Endothelial cell of umbilical vein (primary cell): ENCODE results near the gene NLGN1. TPM values are rescaled to one million over a fixed set of nuclear protein-coding genes. Genes with fewer than 3 reads are reported as not detected.
A peak's percentile ranks its signal among the peaks of the same experiment; 100 is the strongest.

Experiments
- BruUV-seq: library from RNA; stranded (reverse); fragments of 400-500 nt; replicated peaks from 2 replicates; lab custom pipeline; 2021; lab: Mats Ljungman, UMichigan
- CTCF ChIA-PET: fragments of 300-600, 350-600 bp; sonication (Branson Sonifier 250); formaldehyde crosslinking; loops from one replicate; lab custom pipeline; 2021; ENCODE audit warnings: antibody characterized with exemption, inconsistent platforms; lab: Charles Lee
- POLR2A ChIA-PET: fragments of 300-600, 350-600 bp; sonication (Branson Sonifier 250); formaldehyde crosslinking; loops from one replicate; lab custom pipeline; 2021; ENCODE audit warnings: antibody characterized with exemption, inconsistent platforms; lab: Charles Lee
- DNase-seq: peaks from one replicate; pipeline ENCODE4 v3.0.0-alpha.2; 2011; ENCODE audit warnings: low read depth, low spot score
- FAIRE-seq: peaks from 2 replicates; lab custom pipeline; 2011; peaks lifted over from hg19 to GRCh38; lab: Jason Lieb, UNC
- H2AFZ ChIP-seq: 2 replicates; pipeline ENCODE4 v1.6.0; 2012; ENCODE audit warnings: low read depth, low read length, control low read depth, inconsistent platforms
- H3K27ac ChIP-seq: 2 replicates; pipeline ENCODE4 v1.5.1; 2011; ENCODE audit warnings: low read depth, mild to moderate bottlenecking, control low read depth, low read length, moderate library complexity; ENCODE audit not compliant: insufficient read depth
- H3K27me3 ChIP-seq, 2 experiments: 2 replicates each; pipeline versions ENCODE4 v1.6.0 to v1.6.1; 2011; ENCODE audit warnings: low read length in 2 of 2, mixed read lengths in 1 of 2; ENCODE audit not compliant: control insufficient read depth in 2 of 2, insufficient read depth in 2 of 2
- H3K36me3 ChIP-seq, 2 experiments: 2 replicates in 1 of 2; 3 replicates in 1 of 2; pipeline ENCODE4 v1.5.1; 2011; ENCODE audit warnings: low read length in 2 of 2, mild to moderate bottlenecking in 1 of 2, moderate library complexity in 1 of 2; ENCODE audit not compliant: control insufficient read depth in 2 of 2, insufficient read depth in 2 of 2; ENCODE audit errors: extremely low read depth in 1 of 2
- H3K4me1 ChIP-seq: 3 replicates; pipeline ENCODE4 v1.5.1; 2011; ENCODE audit warnings: mild to moderate bottlenecking, low read length; ENCODE audit not compliant: control insufficient read depth, insufficient read depth; ENCODE audit errors: extremely low read depth
- H3K4me2 ChIP-seq: 2 replicates; pipeline ENCODE4 v1.6.1; 2011; ENCODE audit warnings: low read length, control low read depth, mixed read lengths; ENCODE audit not compliant: insufficient read depth
- H3K4me3 ChIP-seq, 3 experiments: fragments of 200-600 bp in 1 of 3; sonication (generic), shearing (Covaris generic) in 1 of 3; replicated peaks in 1 of 3; 2 replicates each; pipeline ENCODE4 v1.5.1; 2011 to 2016; ENCODE audit warnings: control low read depth in 3 of 3, low read length in 3 of 3, mild to moderate bottlenecking in 2 of 3, inconsistent platforms in 1 of 3, low read depth in 1 of 3, moderate library complexity in 1 of 3; ENCODE audit not compliant: insufficient read depth in 1 of 3
- H3K79me2 ChIP-seq: 2 replicates; pipeline ENCODE4 v1.6.0; 2012; ENCODE audit warnings: low read length, inconsistent platforms; ENCODE audit not compliant: control insufficient read depth, insufficient read depth
- H3K9ac ChIP-seq: replicated peaks from 2 replicates; pipeline ENCODE3; 2011; ENCODE audit warnings: low read length, control low read depth; ENCODE audit not compliant: insufficient read depth; ENCODE audit errors: extremely low read depth
- H3K9me1 ChIP-seq: replicated peaks from 3 replicates; pipeline ENCODE4 v1.6.0; 2011; ENCODE audit warnings: mild to moderate bottlenecking, low read length; ENCODE audit not compliant: control insufficient read depth, insufficient read depth; ENCODE audit errors: extremely low read depth
- H3K9me3 ChIP-seq: replicated peaks from 2 replicates; pipeline ENCODE4 v1.5.1; 2012; ENCODE audit warnings: low read length, inconsistent platforms; ENCODE audit not compliant: control insufficient read depth, insufficient read depth
- H4K20me1 ChIP-seq: replicated peaks from 2 replicates; pipeline ENCODE3; 2011; ENCODE audit warnings: mild to moderate bottlenecking, low read length; ENCODE audit not compliant: control insufficient read depth, insufficient read depth; ENCODE audit errors: extremely low read depth
- EZH2 ChIP-seq: IDR thresholded peaks from 2 replicates; pipeline ENCODE4 v1.6.1; 2012; ENCODE audit warnings: borderline replicate concordance, low read depth, mild to moderate bottlenecking, moderate library complexity, low read length, inconsistent platforms; ENCODE audit not compliant: severe bottlenecking
- FOS ChIP-seq: IDR thresholded peaks from 2 replicates; pipeline ENCODE4 v1.6.1; 2011; ENCODE audit warnings: mild to moderate bottlenecking, low read length, moderate library complexity, borderline replicate concordance; ENCODE audit not compliant: insufficient read depth
- GATA2 ChIP-seq: IDR thresholded peaks from 2 replicates; pipeline ENCODE4 v1.7.0; 2011; ENCODE audit warnings: low read depth, mild to moderate bottlenecking, moderate library complexity, mixed read lengths, low read length; ENCODE audit not compliant: insufficient read length, insufficient read depth
- JUN ChIP-seq: IDR thresholded peaks from 2 replicates; pipeline ENCODE4 v1.6.1; 2011; ENCODE audit warnings: borderline replicate concordance, low read depth; ENCODE audit not compliant: insufficient read length, insufficient read depth
- MAX ChIP-seq: IDR thresholded peaks from 2 replicates; pipeline ENCODE4 v1.6.1; 2011; ENCODE audit not compliant: insufficient read depth, insufficient read length
- MYC ChIP-seq: IDR thresholded peaks from one replicate; pipeline ENCODE4 v1.6.1; 2011; ENCODE audit warnings: mild to moderate bottlenecking, low read depth, low read length
- POLR2A ChIP-seq: IDR thresholded peaks from 2 replicates; pipeline ENCODE4 v1.6.1; 2012; ENCODE audit warnings: low read depth, mild to moderate bottlenecking, control low read depth, low read length
- POLR2AphosphoS5 ChIP-seq: IDR thresholded peaks from 2 replicates; pipeline ENCODE4 v1.6.1; 2012; ENCODE audit warnings: low read depth, mild to moderate bottlenecking, control low read depth, low read length, moderate library complexity; ENCODE audit not compliant: insufficient read depth
- dilution Hi-C: fragments of 300-500 bp; cut with MboI; formaldehyde crosslinking; loops from one replicate; pipeline ENCODE4 v1.15.0; 2019; ENCODE audit warnings: low sequenced_read_pairs; ENCODE audit not compliant: extremely low pct_ligation_motif_present
- intact Hi-C: fragments of 100-400 bp; cut with micrococcal nuclease; formaldehyde crosslinking; loops from one replicate; pipeline ENCODE4 v1.10.0; 2022
- polyA plus RNA-seq, 4 experiments: library from polyadenylated mRNA; depleted of rRNA in 3 of 4; stranded (reverse) in 3 of 4; unstranded in 1 of 4; fragments of >200 nt; gene quantifications; 2 replicates each; pipeline versions ENCODE4 v1.2.1 to v1.2.3, GENCODE V29; 2011 to 2012; ENCODE audit warnings: missing spikeins in 1 of 4
- total RNA-seq: library from RNA; stranded (reverse); gene quantifications from 2 replicates; pipeline ENCODE4 v1.2.3, GENCODE V29; 2021
- TF ChIP-seq, protein P1 (sequence below), 2 donors: IDR thresholded peaks; 1 replicate in 1 of 2; 2 replicates in 1 of 2; pipeline ENCODE4 v1.5.1; 2011; ENCODE audit warnings: low read length in 2 of 2, mild to moderate bottlenecking in 2 of 2, moderate library complexity in 2 of 2, control low read depth in 1 of 2, inconsistent platforms in 1 of 2, low read depth in 1 of 2; ENCODE audit not compliant: insufficient read depth in 1 of 2; ENCODE audit errors: extremely low read depth in 1 of 2

NLGN1 gene
- total and polyA plus RNA-seq, 2 donors (not counting 3 experiments of a cell fraction or from before 2014, with no cell fraction given), result 7.9 to 16.3 TPM

DNA sequence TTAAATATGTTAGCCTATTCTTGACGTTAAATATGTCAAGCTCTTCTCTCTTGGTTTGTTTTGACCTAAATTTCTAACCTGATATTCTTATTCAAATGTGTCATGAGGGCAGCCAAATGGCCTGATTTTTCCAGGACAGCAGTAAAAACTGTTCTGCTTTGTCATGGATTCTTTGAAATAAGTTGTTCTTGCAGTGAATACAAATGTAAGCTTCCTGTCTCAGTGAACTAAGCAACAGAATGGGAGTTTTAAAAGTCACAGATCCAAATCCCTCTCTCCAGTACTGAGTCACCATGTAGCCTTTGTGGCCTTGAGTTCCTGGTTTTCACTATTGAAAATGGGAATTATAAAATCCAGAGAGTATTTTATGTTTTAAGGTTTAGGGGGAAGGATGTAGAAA, 301.8 kb downstream of the NLGN1 start:
- Histone ChIP-seq H3K27ac (no peak overlapping the region), H3K79me2 (no peaks in the 10 kb centered on the region), H3K9me3 (no peaks in the 10 kb centered on the region), H3K4me1 (no peaks in the 10 kb centered on the region), H3K36me3 (no peaks in the 10 kb centered on the region), H2AFZ (no peak overlapping the region), H4K20me1 (no peaks in the 10 kb centered on the region), H3K4me3 (no peak overlapping the region), H3K9ac (no peak overlapping the region), H3K9me1 (peaks cover 2% of the 10 kb centered on the region), H3K4me2 (no peak overlapping the region), H3K27me3 (no peaks in the 10 kb centered on the region)
- FAIRE-seq (no peak), DNase-seq (peak; percentile 33)
- intact Hi-C loops (no loop called here), dilution Hi-C loops (no loop called here)
- TF ChIP-seq MYC (no peak), MAX (no peak), JUN (no peak), GATA2 (no peak), FOS (no peak), EZH2 (no peak), POLR2A (no peak), POLR2AphosphoS5 (no peak)
- TF ChIP-seq, protein P1, sequence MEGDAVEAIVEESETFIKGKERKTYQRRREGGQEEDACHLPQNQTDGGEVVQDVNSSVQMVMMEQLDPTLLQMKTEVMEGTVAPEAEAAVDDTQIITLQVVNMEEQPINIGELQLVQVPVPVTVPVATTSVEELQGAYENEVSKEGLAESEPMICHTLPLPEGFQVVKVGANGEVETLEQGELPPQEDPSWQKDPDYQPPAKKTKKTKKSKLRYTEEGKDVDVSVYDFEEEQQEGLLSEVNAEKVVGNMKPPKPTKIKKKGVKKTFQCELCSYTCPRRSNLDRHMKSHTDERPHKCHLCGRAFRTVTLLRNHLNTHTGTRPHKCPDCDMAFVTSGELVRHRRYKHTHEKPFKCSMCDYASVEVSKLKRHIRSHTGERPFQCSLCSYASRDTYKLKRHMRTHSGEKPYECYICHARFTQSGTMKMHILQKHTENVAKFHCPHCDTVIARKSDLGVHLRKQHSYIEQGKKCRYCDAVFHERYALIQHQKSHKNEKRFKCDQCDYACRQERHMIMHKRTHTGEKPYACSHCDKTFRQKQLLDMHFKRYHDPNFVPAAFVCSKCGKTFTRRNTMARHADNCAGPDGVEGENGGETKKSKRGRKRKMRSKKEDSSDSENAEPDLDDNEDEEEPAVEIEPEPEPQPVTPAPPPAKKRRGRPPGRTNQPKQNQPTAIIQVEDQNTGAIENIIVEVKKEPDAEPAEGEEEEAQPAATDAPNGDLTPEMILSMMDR (IDR thresholded peaks at IDR 0.05; ENCODE audit: extremely low read depth in 1 of 2, insufficient read depth in 1 of 2, low read depth in 1 of 2, low read length in 2 of 2), result no peak
- no TSS peak for BruUV-seq
- CTCF ChIA-PET, result interaction anchor here (0.7 to 1.4 kb wide), 4 partner anchors 12 to 16 kb away, joined by 3 to 6 read pairs (median 3); no protein-coding TSS in a partner anchor
- POLR2A ChIA-PET, result no interaction called here
